Erythroblast (primary cell): ENCODE data around the gene MAB21L2.

Experiments
- GATA1 ChIP-seq: IDR thresholded peaks from 2 replicates; pipeline ENCODE4 v1.6.1; 2011; ENCODE audit warnings: low read depth, mild to moderate bottlenecking, control low read depth, low read length, moderate library complexity
- POLR2A ChIP-seq: IDR thresholded peaks from 2 replicates; pipeline ENCODE4 v1.6.1; 2011; ENCODE audit warnings: mild to moderate bottlenecking, low read length

- TF ChIP-seq GATA1, result no peak
- TF ChIP-seq POLR2A, result no peak
These were observed 42.1 kb downstream of the MAB21L2 start for GRCh38 chr4:150624055-150624454.
